BLaER1 treated with 17β-estradiol and CSF1 and Interleukin-3, amounts not matched to agents 10 nM and 100 nM (cell line): Measurements from ENCODE around the gene ELOVL6.

Experiments
- H3K27ac ChIP-seq, 11 experiments: shearing (Covaris generic); formaldehyde crosslinking; 2 replicates each; pipeline ENCODE4 v1.8.1; 2022
- H3K27me3 ChIP-seq, 11 experiments: shearing (Covaris generic); formaldehyde crosslinking; 2 replicates each; pipeline ENCODE4 v1.8.1; 2022
- H3K36me3 ChIP-seq, 11 experiments: shearing (Covaris generic); formaldehyde crosslinking; 2 replicates each; pipeline ENCODE4 v1.8.1; 2022
- H3K4me1 ChIP-seq, 10 experiments: shearing (Covaris generic); formaldehyde crosslinking; 2 replicates each; pipeline ENCODE4 v1.8.1; 2022
- H3K4me2 ChIP-seq, 11 experiments: shearing (Covaris generic); formaldehyde crosslinking; 2 replicates each; pipeline ENCODE4 v1.8.1; 2022
- H3K4me3 ChIP-seq, 10 experiments: shearing (Covaris generic); formaldehyde crosslinking; 2 replicates each; pipeline ENCODE4 v1.8.1; 2022
- H3K9ac ChIP-seq, 11 experiments: shearing (Covaris generic); formaldehyde crosslinking; 2 replicates each; pipeline ENCODE4 v1.8.1; 2022
- H3K9me3 ChIP-seq, 11 experiments: shearing (Covaris generic); formaldehyde crosslinking; replicated peaks in 1 of 11; 2 replicates each; pipeline ENCODE4 v1.8.1; 2022
- H4K20me1 ChIP-seq, 11 experiments: shearing (Covaris generic); formaldehyde crosslinking; 2 replicates each; pipeline ENCODE4 v1.8.1; 2022
- Cebpa-rat ChIP-seq, 11 experiments: shearing (Covaris generic); IDR thresholded peaks; 2 replicates each; pipeline ENCODE4 v1.8.1; 2022

Gene ELOVL6

GRCh38 chr4:110005461-110006056 lies 192.9 kb downstream of the ELOVL6 start:
- peak overlapping the region in 2 of 11 experiments; percentile 23 to 31; a peak in 4 of 22 replicates for H3K4me2 ChIP-seq
- peaks cover 0 to 55% (median 0%) of the 10 kb centered on the region in 11 experiments; a peak in 4 of 22 replicates for H3K27me3 ChIP-seq
- no peaks in the 10 kb centered on the region for H3K9me3 ChIP-seq
- H4K20me1 ChIP-seq: no peaks in the 10 kb centered on the region
- TF ChIP-seq Cebpa-rat (IDR thresholded peaks at IDR 0.05): no peak
- H3K36me3 ChIP-seq: no peaks in the 10 kb centered on the region
- no peak overlapping the region for H3K9ac ChIP-seq
- H3K4me3 ChIP-seq: no peak overlapping the region
- peaks cover 0 to 18% (median 0%) of the 10 kb centered on the region in 10 experiments; a peak in 5 of 20 replicates for H3K4me1 ChIP-seq
- no peak overlapping the region for H3K27ac ChIP-seq

DNA sequence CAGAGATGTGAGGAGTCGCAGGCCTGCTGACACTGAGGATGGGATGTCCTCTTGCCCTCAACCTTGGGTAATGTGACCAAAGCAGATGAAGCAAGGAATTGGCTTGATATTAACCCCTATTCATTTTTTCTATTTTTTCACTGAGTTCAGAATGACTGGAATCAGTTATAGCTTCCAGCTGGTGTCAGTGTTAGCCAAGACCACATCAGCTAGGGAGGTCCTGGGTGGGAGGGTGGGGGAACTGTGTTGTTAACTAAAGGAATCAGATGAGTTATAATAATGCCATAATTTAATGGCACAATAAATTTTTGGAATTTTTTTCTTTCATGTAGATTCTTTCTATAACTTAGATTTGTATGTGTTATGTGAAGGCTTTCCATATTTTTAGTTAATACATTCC lies 193.9 kb downstream of the ELOVL6 start:
- TF ChIP-seq Cebpa-rat (IDR thresholded peaks at IDR 0.05): no peak
- Histone ChIP-seq H3K27me3 (peaks cover 0 to 52% (median 0%) of the 10 kb centered on the region in 11 experiments; a peak in 4 of 22 replicates), H3K4me3 (no peak overlapping the region), H3K36me3 (no peaks in the 10 kb centered on the region), H3K9me3 (no peaks in the 10 kb centered on the region), H3K9ac (no peak overlapping the region), H4K20me1 (no peaks in the 10 kb centered on the region), H3K4me1 (peaks cover 0 to 23% (median 0%) of the 10 kb centered on the region in 10 experiments; a peak in 7 of 20 replicates), H3K4me2 (no peak overlapping the region), H3K27ac (no peak overlapping the region)

DNA sequence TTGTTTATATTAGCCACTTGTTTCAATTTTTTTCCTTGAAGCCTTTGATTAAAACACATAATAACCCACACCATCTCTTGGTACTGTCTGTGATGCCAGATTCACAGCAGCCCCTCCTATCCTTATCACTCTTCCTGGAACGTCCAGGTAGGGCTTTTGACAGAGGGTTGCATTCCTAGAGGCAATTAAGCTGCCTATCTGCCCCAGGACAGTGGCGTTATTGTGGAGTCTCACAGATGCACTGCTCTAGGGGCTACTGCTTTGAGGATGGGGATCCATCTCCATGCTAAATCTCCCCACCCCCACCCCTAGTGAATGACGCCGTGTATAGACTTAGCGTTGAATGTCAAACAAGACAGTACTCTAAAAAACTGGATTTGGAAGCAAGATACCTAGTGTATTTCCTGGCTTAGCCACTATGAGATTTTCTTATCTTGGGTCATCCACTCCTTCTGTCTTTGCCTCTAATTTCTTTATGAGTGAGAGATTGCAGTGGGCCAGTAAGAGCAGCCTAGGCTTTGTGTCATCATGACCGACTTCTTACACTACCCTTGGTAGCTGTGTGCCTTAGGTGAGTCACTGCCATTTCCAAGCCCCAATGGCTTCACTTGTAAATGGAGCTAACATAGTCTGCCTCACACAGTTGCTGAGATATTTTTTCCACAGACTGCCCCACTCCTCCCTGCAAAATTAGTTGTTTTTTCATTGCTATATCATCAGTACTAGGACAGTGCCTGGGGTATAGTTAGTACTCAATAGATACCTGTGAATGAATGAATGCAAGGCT lies 194.8 kb downstream of the ELOVL6 start:
- TF ChIP-seq Cebpa-rat (IDR thresholded peaks at IDR 0.05): no peak
- H3K4me1 ChIP-seq: peaks cover 0 to 30% (median 0%) of the 10 kb centered on the region in 10 experiments; a peak in 7 of 20 replicates
- H4K20me1 ChIP-seq: no peaks in the 10 kb centered on the region
- peaks cover 0 to 47% (median 0%) of the 10 kb centered on the region in 11 experiments; a peak in 4 of 22 replicates for H3K27me3 ChIP-seq
- H3K36me3 ChIP-seq: no peaks in the 10 kb centered on the region
- H3K9me3 ChIP-seq: no peaks in the 10 kb centered on the region
- H3K27ac ChIP-seq: no peak overlapping the region
- no peak overlapping the region for H3K9ac ChIP-seq
- H3K4me3 ChIP-seq: no peak overlapping the region
- H3K4me2 ChIP-seq: no peak overlapping the region

GRCh38 chr4:110002326-110002725 lies 196.1 kb downstream of the ELOVL6 start:
- Histone ChIP-seq H4K20me1 (0 out of 22 replicates have a peak, but pooled peaks cover 0 to 6% (median 0%) of the 10 kb centered on the region in 11 experiments), H3K4me1 (peaks cover 0 to 30% (median 0%) of the 10 kb centered on the region in 10 experiments; a peak in 7 of 20 replicates), H3K4me2 (no peak overlapping the region; a peak in 1 of 22 replicates), H3K9ac (no peak overlapping the region), H3K27me3 (peaks cover 0 to 43% (median 0%) of the 10 kb centered on the region in 11 experiments; a peak in 4 of 22 replicates), H3K9me3 (no peaks in the 10 kb centered on the region), H3K27ac (no peak overlapping the region), H3K36me3 (no peaks in the 10 kb centered on the region), H3K4me3 (no peak overlapping the region)
- no peak for TF ChIP-seq Cebpa-rat (IDR thresholded peaks at IDR 0.05)

DNA sequence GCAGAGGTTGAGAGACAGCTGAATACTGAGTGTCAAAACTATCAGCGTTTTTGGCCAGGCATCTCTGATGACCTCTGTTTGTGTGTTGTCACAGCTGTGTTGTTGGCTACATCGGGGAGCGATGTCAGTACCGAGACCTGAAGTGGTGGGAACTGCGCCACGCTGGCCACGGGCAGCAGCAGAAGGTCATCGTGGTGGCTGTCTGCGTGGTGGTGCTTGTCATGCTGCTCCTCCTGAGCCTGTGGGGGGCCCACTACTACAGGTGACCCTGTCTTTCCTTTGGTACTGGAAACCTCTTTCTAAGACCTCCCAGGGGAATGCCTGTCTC lies 198.9 kb downstream of the ELOVL6 start:
- no peaks in the 10 kb centered on the region for H3K9me3 ChIP-seq
- no peak overlapping the region for H3K4me3 ChIP-seq
- no peak overlapping the region for H3K27ac ChIP-seq
- no peak overlapping the region for H3K9ac ChIP-seq
- peaks cover 0 to 13% (median 0%) of the 10 kb centered on the region in 11 experiments; a peak in 1 of 22 replicates for H4K20me1 ChIP-seq
- H3K4me2 ChIP-seq: no peak overlapping the region; a peak in 1 of 22 replicates
- no peak for TF ChIP-seq Cebpa-rat (IDR thresholded peaks at IDR 0.05)
- H3K4me1 ChIP-seq: peaks cover 9 to 23% (median 12%) of the 10 kb centered on the region in 10 experiments
- peaks cover 0 to 33% (median 0%) of the 10 kb centered on the region in 11 experiments; a peak in 4 of 22 replicates for H3K27me3 ChIP-seq
- H3K36me3 ChIP-seq: no peaks in the 10 kb centered on the region

DNA sequence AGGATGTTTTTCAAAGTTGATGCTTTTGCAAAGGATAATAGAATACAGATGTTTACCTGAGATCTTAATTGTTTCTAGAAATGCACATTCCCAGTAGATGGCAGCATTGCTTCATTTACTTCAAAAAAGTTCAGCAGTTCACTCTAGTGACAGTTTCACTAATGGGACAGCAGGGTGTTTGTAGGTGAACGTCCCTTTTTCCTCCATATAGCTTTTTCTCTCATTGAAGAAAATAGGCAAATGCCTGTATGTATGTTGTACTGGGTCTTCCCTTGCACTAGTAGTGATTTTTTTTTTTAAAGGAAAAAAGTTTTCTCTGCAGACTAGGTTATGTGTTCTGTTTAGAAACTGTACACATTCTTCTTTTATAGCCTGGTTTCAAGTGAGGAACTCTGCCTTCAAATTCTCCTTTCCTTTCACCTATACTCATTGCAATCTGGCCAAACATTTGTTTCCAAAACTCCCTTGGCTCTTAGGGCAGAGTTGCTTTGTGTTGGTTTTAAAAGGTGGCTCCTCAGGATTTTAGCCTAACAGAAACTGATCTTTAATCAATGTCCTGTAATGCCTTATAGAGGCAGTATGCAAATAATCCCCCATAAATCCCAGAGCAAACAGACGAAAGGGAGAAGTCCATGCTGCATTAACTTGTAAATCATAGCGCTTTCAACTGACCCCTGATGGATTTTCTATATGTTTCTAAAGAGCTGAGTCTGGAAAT lies 199.4 kb downstream of the ELOVL6 start:
- Histone ChIP-seq H4K20me1 (peaks cover 0 to 13% (median 0%) of the 10 kb centered on the region in 11 experiments; a peak in 1 of 22 replicates), H3K27me3 (peaks cover 0 to 36% (median 0%) of the 10 kb centered on the region in 11 experiments; a peak in 4 of 22 replicates), H3K9ac (no peak overlapping the region), H3K27ac (no peak overlapping the region), H3K4me1 (peaks cover 9 to 23% (median 15%) of the 10 kb centered on the region in 10 experiments), H3K36me3 (no peaks in the 10 kb centered on the region), H3K4me2 (no peak overlapping the region), H3K4me3 (no peak overlapping the region), H3K9me3 (no peaks in the 10 kb centered on the region)
- TF ChIP-seq Cebpa-rat (IDR thresholded peaks at IDR 0.05): no peak

GRCh38 chr4:109996526-109996925 lies 201.9 kb downstream of the ELOVL6 start:
- Histone ChIP-seq H3K27me3 (peaks cover 0 to 29% (median 0%) of the 10 kb centered on the region in 11 experiments; a peak in 4 of 22 replicates), H3K4me1 (peaks cover 11 to 23% (median 17%) of the 10 kb centered on the region in 10 experiments), H3K9me3 (peaks cover 0 to 4% (median 0%) of the 10 kb centered on the region in 11 experiments; a peak in 2 of 22 replicates), H3K9ac (no peak overlapping the region), H3K36me3 (no peaks in the 10 kb centered on the region), H3K27ac (no peak overlapping the region), H4K20me1 (peaks cover 0 to 13% (median 0%) of the 10 kb centered on the region in 11 experiments; a peak in 1 of 22 replicates), H3K4me2 (peak overlapping the region; percentile 6 to 62 (median 29); a peak in 15 of 22 replicates), H3K4me3 (no peak overlapping the region)
- no peak for TF ChIP-seq Cebpa-rat (IDR thresholded peaks at IDR 0.05)
